HG03060 (cell line): ENCODE data around the gene THOP1.

Experiments
- ATAC-seq: cut with Tn5 transposase; IDR thresholded peaks from one replicate; pipeline ENCODE4 v1.9.1; 2021; ENCODE audit warnings: low read depth, moderate number of reproducible peaks; ENCODE audit not compliant: unreplicated experiment

Gene THOP1

DNA sequence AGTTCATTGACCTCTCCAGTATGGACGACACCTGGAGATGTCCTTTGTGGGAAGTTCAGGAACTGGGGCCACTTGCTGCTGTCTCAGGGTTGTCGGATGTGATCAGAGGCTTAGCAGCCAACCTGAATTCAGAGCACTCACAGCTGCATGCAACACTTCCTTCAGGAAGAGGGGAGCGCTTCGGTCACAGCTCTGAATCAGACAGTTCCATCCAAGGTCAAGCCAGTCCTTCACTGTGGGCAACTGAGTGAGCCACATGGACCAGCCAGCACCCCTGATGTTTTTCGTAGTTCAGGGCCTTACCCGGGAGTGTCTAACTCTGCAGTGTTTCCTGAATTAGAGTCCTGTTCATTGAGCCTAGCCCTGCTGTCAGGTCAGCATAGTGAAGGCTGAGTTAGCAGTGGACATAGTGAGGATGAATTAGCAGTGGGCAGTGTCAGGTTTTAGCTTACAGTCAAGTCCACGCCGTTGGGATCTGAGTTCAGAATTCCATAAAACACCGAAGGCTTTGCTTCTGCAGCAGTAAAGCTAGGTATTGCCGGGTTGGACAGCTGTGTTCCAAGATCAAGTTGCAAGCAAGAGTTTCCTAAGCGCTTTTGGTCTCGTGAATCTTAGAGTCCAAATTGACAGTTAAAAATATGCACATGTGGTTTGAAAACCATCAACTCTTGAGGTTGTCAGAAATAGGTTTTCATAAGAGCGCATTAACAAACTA lies 61.0 kb downstream of the THOP1 start:
- ATAC-seq = no peak

DNA sequence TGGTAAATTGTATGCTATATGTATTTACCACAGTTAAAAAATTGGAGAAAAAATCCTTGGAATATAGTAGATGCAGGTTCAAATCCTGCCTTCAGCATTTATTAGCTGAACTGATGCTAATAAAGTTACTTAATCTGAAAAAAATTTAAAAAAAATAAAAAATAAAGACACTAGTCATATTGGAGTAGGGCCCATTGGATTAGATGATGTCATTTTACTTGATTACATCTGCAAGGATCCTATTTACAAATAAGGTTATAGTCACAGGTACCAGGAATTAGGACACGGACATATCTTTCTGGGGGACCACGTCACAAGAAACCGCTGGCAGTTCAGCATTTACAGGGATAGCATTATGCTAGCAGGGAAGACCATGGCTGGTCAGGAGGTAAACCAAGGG lies 62.2 kb downstream of the THOP1 start:
- no peak for ATAC-seq

DNA sequence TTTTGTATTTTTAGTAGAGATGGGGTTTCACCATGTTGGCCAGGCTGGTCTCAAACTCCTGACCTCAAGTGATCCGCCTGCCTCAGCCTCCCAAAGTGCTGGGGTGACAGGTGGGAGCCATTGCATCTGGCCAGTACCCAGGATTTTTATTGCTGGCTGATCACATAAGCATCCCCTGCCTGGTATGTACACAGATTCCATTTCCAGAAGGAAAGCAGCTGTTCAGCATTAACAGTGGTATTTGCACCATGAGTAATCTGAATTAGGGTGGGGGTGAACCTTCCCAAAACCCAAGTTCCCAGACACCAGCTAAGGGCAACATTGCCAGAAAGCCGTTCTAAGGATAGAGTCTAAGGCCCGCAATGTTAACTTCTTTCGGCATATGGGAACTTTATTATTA lies 63.3 kb downstream of the THOP1 start:
- no peak for ATAC-seq

DNA sequence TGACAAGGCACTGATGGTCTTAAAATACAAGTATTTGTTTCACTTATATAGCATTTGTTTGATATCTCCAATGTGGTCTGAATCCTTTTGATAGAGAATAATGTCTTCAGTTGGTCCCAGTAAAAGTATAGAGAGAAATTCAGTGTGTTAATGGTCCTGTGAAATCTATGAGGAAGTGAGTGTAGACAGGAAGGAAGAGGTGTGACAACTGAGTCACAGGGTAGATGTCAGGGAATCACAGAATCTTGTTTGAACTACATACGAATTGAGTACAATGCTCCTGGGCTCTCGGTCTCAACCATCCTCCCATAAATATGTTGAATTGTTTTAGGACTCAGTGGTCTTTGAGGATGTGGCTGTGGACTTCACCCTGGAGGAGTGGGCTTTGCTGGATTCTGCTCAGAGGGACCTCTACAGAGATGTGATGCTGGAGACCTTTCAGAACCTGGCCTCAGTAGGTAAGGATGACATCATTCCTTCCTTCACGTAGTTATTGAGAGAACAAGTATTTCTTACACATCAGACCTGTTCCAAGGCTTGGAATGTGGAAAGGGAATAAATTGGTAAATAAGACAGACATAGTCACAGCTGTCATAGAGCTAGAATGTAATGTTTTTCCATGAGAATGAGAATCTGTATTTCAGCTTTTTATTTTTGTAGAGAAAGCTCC lies 65.1 kb downstream of the THOP1 start:
- ATAC-seq = no peak

DNA sequence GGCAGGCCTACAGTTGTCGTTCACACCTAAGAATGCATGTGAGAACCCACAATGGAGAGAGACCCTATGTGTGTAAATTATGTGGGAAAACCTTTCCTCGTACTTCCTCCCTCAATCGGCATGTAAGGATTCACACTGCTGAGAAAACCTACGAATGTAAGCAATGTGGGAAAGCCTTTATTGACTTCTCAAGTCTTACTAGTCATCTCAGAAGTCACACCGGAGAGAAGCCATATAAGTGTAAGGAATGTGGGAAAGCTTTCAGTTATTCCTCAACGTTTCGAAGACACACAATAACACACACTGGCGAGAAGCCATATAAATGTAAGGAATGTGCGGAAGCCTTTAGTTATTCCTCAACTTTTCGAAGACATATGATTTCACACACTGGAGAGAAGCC lies 67.3 kb downstream of the THOP1 start:
- ATAC-seq = no peak

DNA sequence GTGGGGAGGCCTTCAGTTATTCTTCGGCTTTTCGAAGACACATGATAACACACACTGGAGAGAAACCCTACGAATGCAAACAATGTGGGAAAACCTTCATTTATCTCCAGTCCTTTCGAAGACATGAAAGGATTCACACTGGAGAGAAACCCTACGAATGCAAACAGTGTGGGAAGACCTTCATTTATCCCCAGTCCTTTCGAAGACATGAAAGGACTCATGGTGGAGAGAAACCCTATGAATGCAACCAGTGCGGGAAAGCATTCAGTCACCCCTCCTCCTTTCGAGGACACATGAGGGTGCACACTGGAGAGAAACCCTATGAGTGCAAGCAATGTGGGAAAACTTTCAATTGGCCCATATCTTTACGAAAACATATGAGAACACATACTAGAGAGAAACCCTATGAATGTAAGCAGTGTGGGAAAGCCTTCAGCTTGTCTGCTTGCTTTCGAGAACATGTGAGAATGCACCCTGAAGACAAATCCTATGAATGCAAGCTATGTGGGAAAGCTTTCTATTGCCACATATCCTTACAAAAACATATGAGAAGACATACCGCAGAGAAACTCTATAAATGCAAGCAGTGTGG lies 67.8 kb downstream of the THOP1 start:
- ATAC-seq = no peak

DNA sequence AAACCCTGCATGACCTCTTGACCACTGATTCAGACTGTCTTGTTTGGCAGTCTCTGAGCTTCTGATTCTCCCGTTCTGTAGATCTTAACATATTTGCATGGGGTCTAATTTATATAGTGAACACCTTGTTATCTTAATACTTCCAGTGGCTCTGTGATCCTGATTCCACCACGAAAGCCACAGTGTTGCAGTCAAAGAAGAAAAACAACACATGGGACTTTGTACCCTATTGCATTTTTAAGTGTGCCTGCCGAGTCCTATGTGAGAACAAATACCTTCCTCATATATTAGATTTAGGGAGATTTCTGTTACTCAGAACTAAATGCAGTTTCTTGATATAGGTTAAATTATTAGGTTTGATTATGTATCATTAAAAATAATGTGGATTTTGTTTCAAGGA lies 69.5 kb downstream of the THOP1 start:
- no peak for ATAC-seq

DNA sequence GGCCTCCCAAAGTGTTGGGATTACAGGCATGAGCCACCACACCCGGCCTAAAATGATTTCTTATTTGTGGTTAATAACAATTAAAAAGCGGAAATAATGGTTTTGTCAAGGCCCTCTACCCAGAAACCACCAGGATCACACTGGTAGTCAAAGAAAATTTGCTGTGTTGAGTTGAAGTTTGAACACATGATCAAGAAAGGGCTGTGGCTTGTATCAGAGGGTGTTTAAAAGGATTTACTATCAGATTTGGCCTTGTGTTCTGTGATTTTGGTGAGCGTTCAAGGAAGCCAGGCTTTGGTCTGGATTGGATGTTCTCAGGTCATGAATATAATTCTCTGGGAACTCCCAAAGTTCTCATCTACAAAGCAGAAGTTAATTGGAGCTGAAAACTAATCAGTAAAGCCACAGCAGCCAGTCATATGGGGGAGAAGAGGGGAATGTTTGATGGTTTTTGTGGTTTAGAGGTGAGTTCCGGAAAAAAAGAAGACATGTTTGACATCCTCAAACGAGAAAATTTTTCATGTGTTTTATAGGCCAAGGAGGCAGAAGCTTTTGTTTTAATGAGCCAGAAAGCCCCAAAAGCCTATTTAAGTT lies 71.3 kb downstream of the THOP1 start:
- no peak for ATAC-seq

DNA sequence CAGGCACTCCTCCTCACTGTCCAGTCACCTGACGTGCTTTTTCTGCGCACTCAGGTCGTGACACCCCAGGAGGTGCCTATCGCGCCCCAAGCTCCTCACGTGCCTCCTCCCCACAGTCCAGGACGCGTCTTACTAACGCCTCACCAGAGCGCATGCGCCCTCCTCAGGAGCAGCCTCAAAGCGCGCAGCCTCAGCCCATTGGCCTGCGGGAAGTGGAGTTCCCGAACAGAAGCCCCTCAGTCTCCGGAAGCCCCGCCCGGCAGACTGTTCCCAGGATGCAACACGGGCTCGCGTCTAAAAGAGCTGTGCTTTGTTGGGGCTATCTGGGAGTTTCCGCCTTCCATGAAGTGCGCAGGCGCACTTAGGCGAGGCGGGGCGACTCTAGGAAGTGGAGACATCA lies 73.6 kb downstream of the THOP1 start:
- ATAC-seq = no peak

DNA sequence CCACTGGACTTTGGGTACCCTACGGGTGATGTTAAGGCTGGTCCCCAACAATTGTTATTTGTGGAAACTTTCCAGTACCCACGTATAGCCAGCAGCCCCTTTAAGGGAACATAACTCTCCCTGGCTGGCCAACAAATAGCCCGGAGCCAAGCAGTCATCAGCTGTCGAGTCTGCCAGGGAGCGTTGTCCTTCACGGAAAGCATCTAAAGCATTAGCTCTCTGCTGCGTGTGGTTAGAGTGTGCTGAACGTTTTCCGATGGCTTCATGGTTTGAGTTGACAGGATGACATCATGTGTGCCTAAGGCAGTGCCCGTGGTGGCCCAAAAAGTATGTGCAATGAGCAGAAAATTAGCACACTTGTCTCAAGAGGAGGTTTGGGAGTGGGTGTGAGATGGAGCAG lies 78.5 kb downstream of the THOP1 start:
- ATAC-seq = no peak
